GM23338 (cell line): ENCODE results near the gene ICAM5. TPM values are rescaled to one million over a fixed set of nuclear protein-coding genes. Genes with fewer than 3 reads are reported as not detected.

Source experiments
- ATAC-seq: fragments of 200-7000 bp; cut with Tn5 transposase; 3 replicates; pipeline ENCODE4 v1.9.1; 2020
- DNase-seq: peaks from one replicate; pipeline ENCODE4 v3.0.0-alpha.2; 2015; ENCODE audit warnings: low spot score
- H2AFZ ChIP-seq: fragments of 200-600 bp; sonication (generic); 2 replicates; pipeline ENCODE4 v1.8.0; 2016; ENCODE audit warnings: antibody characterized with exemption, mild to moderate bottlenecking, moderate library complexity
- H3F3A ChIP-seq: fragments of 200-600 bp; sonication (generic); replicated peaks from 2 replicates; pipeline ENCODE4 v1.8.0; 2017; ENCODE audit warnings: antibody characterized with exemption, mixed run types, low read depth
- H3K27ac ChIP-seq: fragments of 200-600 bp; sonication (generic); 2 replicates; pipeline ENCODE4 v1.6.1; 2016; ENCODE audit warnings: low read depth
- H3K27me3 ChIP-seq: fragments of 200-600 bp; sonication (generic); 2 replicates; pipeline ENCODE4 v1.8.0; 2016; ENCODE audit warnings: mild to moderate bottlenecking, mixed run types, moderate library complexity; ENCODE audit not compliant: insufficient read depth
- H3K36me3 ChIP-seq: fragments of 200-600 bp; sonication (generic); 2 replicates; pipeline ENCODE4 v1.8.0; 2016; ENCODE audit warnings: mild to moderate bottlenecking; ENCODE audit not compliant: insufficient read depth
- H3K4me1 ChIP-seq: fragments of 200-600 bp; sonication (generic); 2 replicates; pipeline ENCODE4 v1.8.0; 2016; ENCODE audit warnings: mild to moderate bottlenecking, moderate library complexity; ENCODE audit not compliant: insufficient read depth
- H3K4me2 ChIP-seq: fragments of 200-600 bp; sonication (generic); 2 replicates; pipeline ENCODE4 v1.7.1; 2017; ENCODE audit warnings: mixed run types
- H3K4me3 ChIP-seq: fragments of 200-600 bp; sonication (generic); 2 replicates; pipeline ENCODE4 v1.6.1; 2016; ENCODE audit warnings: mixed run types
- H3K79me2 ChIP-seq: fragments of 200-600 bp; sonication (generic); replicated peaks from 2 replicates; pipeline ENCODE4 v1.8.0; 2017; ENCODE audit warnings: mild to moderate bottlenecking; ENCODE audit not compliant: insufficient read depth
- H3K9me2 ChIP-seq: fragments of 200-600 bp; sonication (generic); 2 replicates; pipeline ENCODE4 v1.8.0; 2017; ENCODE audit not compliant: insufficient read depth
- H4K20me1 ChIP-seq: fragments of 200-600 bp; sonication (generic); replicated peaks from 2 replicates; pipeline ENCODE4 v1.8.0; 2017; ENCODE audit warnings: mild to moderate bottlenecking; ENCODE audit not compliant: insufficient read depth
- H3K27ac Mint-ChIP-seq: 2 replicates; pipeline ENCODE4 v1.8.0; 2020; ENCODE audit warnings: inconsistent platforms, mild to moderate bottlenecking, moderate library complexity, mixed read lengths
- H3K27me3 Mint-ChIP-seq: 3 replicates; pipeline ENCODE4 v1.8.0; 2022; ENCODE audit warnings: low read depth, mild to moderate bottlenecking, moderate library complexity, mixed read lengths, inconsistent platforms; ENCODE audit not compliant: insufficient read depth, poor library complexity
- H3K36me3 Mint-ChIP-seq: 3 replicates; pipeline ENCODE4 v1.8.0; 2021; ENCODE audit warnings: low read depth, mild to moderate bottlenecking, inconsistent platforms, moderate library complexity, mixed read lengths
- H3K4me1 Mint-ChIP-seq: 3 replicates; pipeline ENCODE4 v1.8.0; 2020; ENCODE audit warnings: mild to moderate bottlenecking, inconsistent platforms, mixed read lengths
- H3K4me3 Mint-ChIP-seq: 3 replicates; pipeline ENCODE4 v1.8.0; 2021; ENCODE audit warnings: moderate library complexity, mild to moderate bottlenecking, inconsistent platforms, mixed read lengths
- H3K9me3 Mint-ChIP-seq: 3 replicates; pipeline ENCODE4 v1.8.0; 2020; ENCODE audit warnings: moderate library complexity, mild to moderate bottlenecking, inconsistent platforms, mixed read lengths
- CREB1 ChIP-seq: fragments of 250-450 bp; sonication (Bioruptor Pico); IDR thresholded peaks from 2 replicates; pipeline ENCODE4 v1.5.0; 2020; ENCODE audit warnings: low read depth, mild to moderate bottlenecking, moderate library complexity
- CTCF ChIP-seq, 2 experiments: fragments of 200-600 bp in 1 of 2; sonication (generic) in 1 of 2; conservative IDR thresholded peaks; 2 replicates each; pipeline versions ENCODE4 v1.5.1 to v1.6.1; 2016 to 2017; ENCODE audit warnings: antibody characterized with exemption in 2 of 2, low read depth in 2 of 2, mild to moderate bottlenecking in 2 of 2, moderate library complexity in 1 of 2
- EZH2phosphoT487 ChIP-seq: fragments of 200-600 bp; sonication (generic); IDR thresholded peaks from one replicate; pipeline ENCODE4 v1.8.1; 2018; ENCODE audit warnings: antibody characterized with exemption; ENCODE audit not compliant: unreplicated experiment
- JUNB ChIP-seq: IDR thresholded peaks from one replicate; pipeline ENCODE4 v1.6.1; 2016; ENCODE audit warnings: antibody characterized with exemption; ENCODE audit not compliant: unreplicated experiment
- POLR2AphosphoS5 ChIP-seq: IDR thresholded peaks from 2 replicates; pipeline ENCODE4 v1.6.1; 2016; ENCODE audit warnings: antibody characterized with exemption, low read depth
- STAT1 ChIP-seq: IDR thresholded peaks from one replicate; pipeline ENCODE4 v1.6.1; 2016; ENCODE audit warnings: antibody characterized with exemption; ENCODE audit not compliant: unreplicated experiment
- ZNF114 ChIP-seq: fragments of 250-450 bp; sonication (Bioruptor Pico); IDR thresholded peaks from 2 replicates; pipeline ENCODE4 v1.5.0; 2020; ENCODE audit warnings: mild to moderate bottlenecking, moderate library complexity
- ZNF331 ChIP-seq: fragments of 250-450 bp; sonication (Bioruptor Pico); IDR thresholded peaks from 2 replicates; pipeline ENCODE4 v1.5.0; 2020; ENCODE audit warnings: low read depth, mild to moderate bottlenecking, moderate library complexity
- ZNF462 ChIP-seq: fragments of 250-450 bp; sonication (Bioruptor Pico); IDR thresholded peaks from 2 replicates; pipeline ENCODE4 v1.5.0; 2020; ENCODE audit warnings: mild to moderate bottlenecking, moderate library complexity
- polyA plus RNA-seq: library from polyadenylated mRNA; unstranded; fragments of >200 nt; fragmentation: Nextera tagmentation; extraction: Ambion mirVana; gene quantifications from 2 replicates; pipeline ENCODE4 v1.2.1, GENCODE V29; 2016
- total RNA-seq: library from RNA; depleted of rRNA; stranded (reverse); fragments of >200 nt; shearing (Covaris generic); gene quantifications from 2 replicates; pipeline ENCODE4 v1.2.3, GENCODE V29; 2014

ICAM5 gene
- total and polyA plus RNA-seq, 2 experiments from 2014 or later: 0.47 to 4.6 TPM

GRCh38 chr19:10251792-10252694 lies 37.7 kb upstream of the ICAM5 start, which contains the start of gene MRPL4:
Gene MRPL4 (plus strand): TSS chr19:10252214. CDS start chr19:10252254, 40 bp downstream.
- H3K4me3 Mint-ChIP-seq: peak within 1 kb of the TSS; percentile 99
- Histone ChIP-seq H3K27me3 (no peaks in the 10 kb centered on the region), H3K27ac (no peak within 1 kb of the TSS), H2AFZ (peak within 1 kb of the TSS; percentile 23; the same call in 1 of the 2 replicates), H3K79me2 (peaks cover 11% of the 10 kb centered on the region), H3K4me3 (peak within 1 kb of the TSS; percentile 68), H3K9me2 (no peaks in the 10 kb centered on the region), H3K36me3 (peaks cover 10% of the 10 kb centered on the region), H3K4me1 (no peaks in the 10 kb centered on the region), H3K4me2 (peak within 1 kb of the TSS; percentile 98), H4K20me1 (peaks cover 6% of the 10 kb centered on the region; the same call in 1 of the 2 replicates), H3F3A (peaks cover 6% of the 10 kb centered on the region)
- TF ChIP-seq ZNF114 (CRISPR knock-in tag): no peak
- TF ChIP-seq CREB1 (CRISPR knock-in tag): peak; percentile 99
- no peak for TF ChIP-seq STAT1
- no peak for TF ChIP-seq JUNB
- no peak for TF ChIP-seq ZNF462 (CRISPR knock-in tag)
- TF ChIP-seq EZH2phosphoT487: no peak
- TF ChIP-seq ZNF331 (CRISPR knock-in tag): no peak
- TF ChIP-seq POLR2AphosphoS5: peak; percentile 89
- TF ChIP-seq CTCF (conservative IDR thresholded peaks at IDR 0.05; ENCODE audit: low read depth in 2 of 2): no peak
- peak within 1 kb of the TSS; percentile 99 for H3K27ac Mint-ChIP-seq
- peaks cover 2% of the 10 kb centered on the region; the same call in 2 of the 3 replicates for H3K9me3 Mint-ChIP-seq
- DNase-seq (peak; percentile 99), ATAC-seq (peak; percentile 96)
- H3K4me1 Mint-ChIP-seq: peaks cover 4% of the 10 kb centered on the region
- peaks cover 16% of the 10 kb centered on the region for H3K27me3 Mint-ChIP-seq
- H3K36me3 Mint-ChIP-seq: peaks cover 33% of the 10 kb centered on the region
